Cardiac septum (tissue), 1 donor: ENCODE data around the gene OLFML3. TPM values are rescaled to one million over a fixed set of nuclear protein-coding genes. Genes with fewer than 3 reads are reported as not detected.

ENCODE experiments used
- DNase-seq: peaks from one replicate; pipeline ENCODE4 v3.0.0-alpha.2; 2020; ENCODE audit warnings: low spot score
- intact Hi-C: fragments of 100-400 bp; cut with DNase I; formaldehyde crosslinking; loops from one replicate; pipeline ENCODE4 v1.14.0; 2022
- long read RNA-seq: library from polyadenylated mRNA; unstranded; transcript quantifications from one replicate; pipeline ENCODE4 v2.0.0, GENCODE V29; 2021
- total RNA-seq: library from RNA; stranded (reverse); fragmentation: NEBNext Ultra II Directional; extraction: Animal tissue kit (Norgen Biotek cat#: 25700); gene quantifications from one replicate; pipeline ENCODE4 v1.2.1, GENCODE V29; 2021
- donor health status: DM: no; HTN: no; CAD: no.

The OLFML3 gene, protein sequence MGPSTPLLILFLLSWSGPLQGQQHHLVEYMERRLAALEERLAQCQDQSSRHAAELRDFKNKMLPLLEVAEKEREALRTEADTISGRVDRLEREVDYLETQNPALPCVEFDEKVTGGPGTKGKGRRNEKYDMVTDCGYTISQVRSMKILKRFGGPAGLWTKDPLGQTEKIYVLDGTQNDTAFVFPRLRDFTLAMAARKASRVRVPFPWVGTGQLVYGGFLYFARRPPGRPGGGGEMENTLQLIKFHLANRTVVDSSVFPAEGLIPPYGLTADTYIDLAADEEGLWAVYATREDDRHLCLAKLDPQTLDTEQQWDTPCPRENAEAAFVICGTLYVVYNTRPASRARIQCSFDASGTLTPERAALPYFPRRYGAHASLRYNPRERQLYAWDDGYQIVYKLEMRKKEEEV
- 8.2 TPM for total RNA-seq
- long read RNA-seq, partial matches to known transcripts, result 0 of 5 reads
- long read RNA-seq, other reads (novel, unspliced or antisense), result 1 of 5 reads

DNA sequence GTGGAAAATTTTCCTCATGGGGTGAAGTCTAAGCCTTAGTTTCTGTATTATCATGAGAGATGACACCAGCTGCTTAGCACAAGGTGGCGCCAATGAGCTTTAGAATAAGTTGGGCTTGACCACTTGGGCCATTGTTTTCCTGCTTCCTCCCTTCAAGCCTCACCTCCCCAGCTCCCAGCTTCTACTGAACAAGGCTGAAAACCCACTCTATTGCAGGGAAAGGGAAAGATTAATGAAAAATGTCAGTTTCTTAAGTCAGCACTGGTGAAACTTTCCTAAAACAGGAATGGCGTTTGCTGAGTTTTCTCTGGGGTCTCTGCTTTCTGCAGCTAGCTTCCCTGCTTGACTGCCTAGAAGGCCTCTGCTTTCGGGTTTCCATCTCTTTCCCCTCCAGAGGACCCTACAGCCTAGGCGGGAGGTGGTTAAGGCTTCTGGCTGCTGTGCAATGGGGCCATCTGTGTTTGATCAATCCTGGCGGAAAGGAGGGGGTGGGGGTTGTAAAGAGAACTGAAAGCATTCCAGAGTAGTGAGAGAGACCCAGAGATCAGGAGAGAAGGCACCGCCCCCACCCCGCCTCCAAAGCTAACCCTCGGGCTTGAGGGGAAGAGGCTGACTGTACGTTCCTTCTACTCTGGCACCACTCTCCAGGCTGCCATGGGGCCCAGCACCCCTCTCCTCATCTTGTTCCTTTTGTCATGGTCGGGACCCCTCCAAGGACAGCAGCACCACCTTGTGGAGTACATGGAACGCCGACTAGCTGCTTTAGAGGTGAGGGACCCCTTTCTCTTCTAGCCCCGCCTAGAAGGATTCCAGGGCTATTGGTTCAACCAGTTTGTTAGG is at the start of gene OLFML3:
TSS of gene OLFML3 (plus strand) at position 612 of the 840 bp plus-strand sequence. CDS start at position 655, 43 bp downstream.
- intact Hi-C loops, result loop anchor here (1.0 to 10.0 kb wide), 3 partner anchors 238 to 576 kb away; no protein-coding TSS in a partner anchor

DNA sequence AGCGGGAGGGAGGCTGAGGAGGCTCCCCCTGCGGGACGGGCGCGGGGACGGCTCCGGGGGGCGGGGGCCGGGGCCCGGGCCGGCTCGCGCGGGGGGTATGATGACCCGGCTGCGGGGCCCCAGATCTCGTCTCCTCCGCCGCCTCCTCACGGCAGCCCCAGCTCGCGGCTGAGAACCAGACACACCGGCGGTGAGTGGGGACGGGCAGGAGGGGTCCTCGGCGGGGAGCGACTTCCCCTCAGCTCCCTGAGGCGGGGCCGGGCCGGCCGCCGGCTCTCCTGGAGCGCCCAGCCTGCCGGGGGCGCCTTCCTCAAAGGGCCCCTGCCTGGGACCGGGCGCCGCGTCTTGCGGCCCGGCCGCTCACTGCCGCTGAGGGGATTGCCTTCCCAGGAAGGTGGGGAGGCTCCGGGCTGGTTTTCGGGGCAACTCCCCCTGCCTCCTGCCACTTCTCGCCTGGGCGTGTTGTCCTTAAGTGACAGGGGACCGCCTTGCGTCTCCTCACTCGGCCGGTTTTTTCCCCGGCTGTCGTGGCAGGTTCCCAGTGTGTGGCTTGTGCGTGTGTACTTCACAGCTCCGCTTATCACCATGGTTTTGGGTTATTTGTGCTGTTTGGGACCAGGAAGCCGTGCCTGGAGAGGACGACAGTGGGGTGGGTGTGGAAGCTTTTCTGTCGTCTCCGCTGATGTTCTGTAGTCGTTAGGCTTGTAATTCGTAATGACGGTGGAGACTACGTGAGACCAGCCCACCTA is 49.4 kb upstream of the OLFML3 start:
- intact Hi-C loops, result loop anchor here (1.0 to 5.0 kb wide), 2 partner anchors 25 to 118 kb away; partner anchors contain the start of genes DCLRE1B and RSBN1
- peak; percentile 76 for DNase-seq

More for the DNA sequence above, at the start of gene OLFML3:
- no peak for DNase-seq

DNA sequence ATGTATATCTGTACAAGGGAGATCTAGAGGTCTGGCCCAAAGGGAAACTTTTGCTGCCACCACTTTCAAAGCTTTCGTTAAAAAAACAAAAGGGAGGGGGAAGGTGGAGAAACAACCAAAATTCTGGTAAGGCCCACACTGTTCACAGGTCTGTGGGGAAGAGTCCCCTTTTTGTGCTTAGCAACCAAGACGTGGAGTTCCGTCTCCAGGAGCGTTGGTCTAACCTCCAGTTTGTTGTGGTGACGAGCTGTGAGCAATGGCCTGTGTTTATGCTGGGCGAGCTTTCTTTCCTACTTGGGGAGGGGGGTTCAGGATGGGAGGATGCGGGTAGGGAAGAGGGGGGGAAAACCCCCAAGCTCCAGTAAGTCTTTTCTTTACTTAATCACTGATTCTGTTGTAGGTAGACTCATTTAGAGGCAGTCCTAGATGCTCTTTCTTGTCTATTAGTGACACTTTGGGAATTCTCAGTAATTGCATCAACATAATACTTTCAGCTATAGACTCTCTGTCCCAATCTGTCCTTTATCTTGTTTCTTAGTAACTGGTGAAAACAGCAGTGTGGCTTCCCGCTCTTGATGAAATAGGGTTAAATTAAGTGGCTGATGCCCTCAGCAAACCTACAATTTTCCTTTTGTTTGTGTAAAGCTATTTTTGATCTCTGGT is 48.6 kb upstream of the OLFML3 start:
- no peak for DNase-seq
- intact Hi-C loops, result no loop called here

DNA sequence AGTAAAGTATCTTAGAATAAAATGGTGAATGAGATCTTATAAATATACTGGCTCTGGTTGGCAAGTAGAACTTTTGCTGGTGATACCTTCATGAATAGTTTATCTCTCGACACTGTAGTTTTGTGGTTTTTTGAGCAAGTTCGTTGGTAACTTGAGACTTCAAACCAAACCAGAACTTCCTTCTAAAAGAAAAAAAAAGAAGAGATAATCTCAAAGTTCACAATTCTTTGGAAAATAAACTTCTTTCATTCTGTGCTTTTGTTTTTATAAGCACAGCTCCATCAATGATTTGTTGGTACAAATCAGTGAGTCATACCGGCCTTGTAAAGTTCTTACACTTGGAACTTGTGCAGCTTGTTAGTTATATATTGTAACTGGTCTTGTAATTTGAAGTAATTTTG is 47.8 kb upstream of the OLFML3 start:
- DNase-seq, result no peak
- intact Hi-C loops, result no loop called here

DNA sequence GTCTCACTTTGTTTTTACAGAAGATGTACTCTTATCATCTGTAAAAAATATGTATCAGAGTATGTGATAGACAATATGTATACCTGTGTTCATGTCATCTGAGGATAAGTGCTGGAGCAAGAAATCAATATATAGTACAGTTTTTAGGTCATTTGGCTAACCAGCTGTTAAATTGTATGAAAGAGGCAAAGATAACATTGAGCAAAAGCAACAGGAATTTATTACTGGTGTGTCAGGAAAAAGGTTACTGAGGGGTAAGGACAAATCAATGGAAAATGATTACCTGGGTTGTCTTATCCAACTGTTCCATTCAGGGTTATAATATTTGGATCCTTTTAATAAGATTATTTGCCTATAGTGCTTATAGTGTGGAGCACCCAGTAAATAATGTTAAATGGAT is 45.3 kb upstream of the OLFML3 start:
- intact Hi-C loops, result no loop called here
- DNase-seq, result no peak

DNA sequence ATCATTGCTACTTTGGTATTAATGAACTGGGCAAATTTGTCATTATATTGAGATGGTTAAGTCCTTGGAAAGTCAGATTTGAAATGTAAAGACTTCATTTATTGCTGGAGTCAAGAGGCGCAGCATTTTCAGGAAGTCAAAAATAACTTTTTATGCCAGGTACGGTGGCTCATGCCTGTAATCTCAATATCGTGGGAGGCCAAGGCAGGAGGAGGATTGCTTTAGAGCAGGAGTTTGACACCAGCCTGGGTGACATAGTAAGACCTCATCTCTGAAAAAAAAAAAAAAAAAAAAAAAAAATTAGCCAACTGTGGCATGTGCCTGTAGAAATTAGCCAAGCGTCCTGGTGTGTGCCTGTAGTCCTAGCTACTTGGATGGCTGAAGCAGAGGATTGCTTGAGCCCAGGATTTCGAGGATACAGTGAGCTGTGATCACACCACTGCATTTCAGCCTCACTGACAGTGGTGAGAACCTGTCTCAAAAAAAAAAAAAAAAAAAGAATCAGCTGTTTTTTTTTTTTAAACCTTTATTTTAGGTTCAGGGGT is 44.7 kb upstream of the OLFML3 start:
- DNase-seq, result no peak
- intact Hi-C loops, result no loop called here

DNA sequence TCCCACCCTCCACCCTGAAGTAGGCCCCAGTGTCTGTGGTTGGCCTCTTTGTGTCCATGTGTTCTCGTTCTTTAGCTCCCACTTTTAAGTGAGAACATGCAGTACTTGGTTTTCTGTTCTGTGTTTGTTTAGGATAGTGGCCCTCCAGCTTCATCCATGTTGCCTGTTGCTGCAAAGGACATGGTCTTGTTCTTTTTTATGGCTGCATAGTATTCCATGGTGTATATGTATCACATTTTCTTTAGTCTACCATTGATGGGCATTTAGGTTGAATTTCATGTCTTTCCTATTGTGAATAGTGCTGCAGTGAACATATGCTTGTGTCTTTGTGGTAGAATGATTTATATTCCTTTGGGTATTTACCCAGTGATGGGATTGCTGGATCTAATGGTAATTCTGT is 44.1 kb upstream of the OLFML3 start:
- intact Hi-C loops, result no loop called here
- no peak for DNase-seq

DNA sequence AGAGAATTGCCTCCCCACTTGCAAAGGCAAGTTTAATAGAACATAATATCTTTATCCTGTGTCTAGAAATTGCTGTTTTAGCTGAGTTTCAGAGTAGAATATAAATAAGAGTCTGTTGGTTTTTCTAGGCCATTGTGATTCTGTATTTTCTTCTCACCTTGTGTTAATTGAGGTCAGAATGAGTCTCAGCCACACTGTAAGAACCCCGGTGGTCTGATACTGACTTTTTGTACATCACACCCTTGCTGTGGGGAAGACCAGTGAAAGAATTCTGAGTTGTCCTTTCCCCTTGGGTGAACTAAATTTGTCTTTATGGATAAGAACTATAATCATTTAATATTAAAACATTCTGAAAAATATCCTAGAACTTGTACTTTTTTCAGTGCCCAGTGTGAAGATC is 43.3 kb upstream of the OLFML3 start:
- intact Hi-C loops, result no loop called here
- no peak for DNase-seq

DNA sequence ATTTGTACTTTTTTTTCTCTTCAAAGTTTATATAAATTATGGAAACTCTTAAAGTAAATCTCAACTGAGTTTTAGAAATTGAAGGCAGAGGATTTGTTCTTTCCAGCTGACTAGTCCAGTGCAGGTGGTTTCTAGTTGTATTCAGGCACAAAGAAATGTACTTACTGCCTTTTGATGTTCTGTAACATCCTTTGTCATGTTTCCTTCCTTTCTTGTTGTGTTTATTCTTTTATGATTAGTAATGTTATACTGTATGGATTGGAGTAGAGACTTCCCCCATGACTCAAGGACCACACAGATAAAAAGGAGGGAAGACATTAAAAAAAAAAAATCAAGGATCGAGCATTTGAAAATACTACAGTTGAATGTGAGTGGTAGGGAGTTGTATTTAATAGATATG is 42.1 kb upstream of the OLFML3 start:
- no peak for DNase-seq
- intact Hi-C loops, result no loop called here

DNA sequence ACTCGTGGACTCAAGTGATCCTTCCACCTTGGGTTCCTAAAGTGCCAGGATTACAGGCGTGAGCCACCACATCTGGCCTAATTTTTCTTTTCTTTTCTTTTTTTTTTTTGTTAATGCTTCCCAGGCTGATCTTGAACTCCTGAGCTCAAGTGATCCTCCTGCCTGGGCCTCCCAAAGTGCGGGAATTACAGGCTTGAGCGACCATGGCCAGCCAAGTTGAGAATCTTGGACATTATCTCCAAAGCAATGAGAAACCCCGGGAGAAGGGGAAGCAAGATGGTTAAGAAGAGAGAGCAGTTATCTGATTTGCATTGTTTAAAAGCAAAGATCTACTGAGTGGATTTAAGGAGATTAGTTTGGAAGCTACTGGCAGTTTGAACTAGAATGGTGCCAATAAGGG is 41.1 kb upstream of the OLFML3 start:
- no peak for DNase-seq
- intact Hi-C loops, result no loop called here

DNA sequence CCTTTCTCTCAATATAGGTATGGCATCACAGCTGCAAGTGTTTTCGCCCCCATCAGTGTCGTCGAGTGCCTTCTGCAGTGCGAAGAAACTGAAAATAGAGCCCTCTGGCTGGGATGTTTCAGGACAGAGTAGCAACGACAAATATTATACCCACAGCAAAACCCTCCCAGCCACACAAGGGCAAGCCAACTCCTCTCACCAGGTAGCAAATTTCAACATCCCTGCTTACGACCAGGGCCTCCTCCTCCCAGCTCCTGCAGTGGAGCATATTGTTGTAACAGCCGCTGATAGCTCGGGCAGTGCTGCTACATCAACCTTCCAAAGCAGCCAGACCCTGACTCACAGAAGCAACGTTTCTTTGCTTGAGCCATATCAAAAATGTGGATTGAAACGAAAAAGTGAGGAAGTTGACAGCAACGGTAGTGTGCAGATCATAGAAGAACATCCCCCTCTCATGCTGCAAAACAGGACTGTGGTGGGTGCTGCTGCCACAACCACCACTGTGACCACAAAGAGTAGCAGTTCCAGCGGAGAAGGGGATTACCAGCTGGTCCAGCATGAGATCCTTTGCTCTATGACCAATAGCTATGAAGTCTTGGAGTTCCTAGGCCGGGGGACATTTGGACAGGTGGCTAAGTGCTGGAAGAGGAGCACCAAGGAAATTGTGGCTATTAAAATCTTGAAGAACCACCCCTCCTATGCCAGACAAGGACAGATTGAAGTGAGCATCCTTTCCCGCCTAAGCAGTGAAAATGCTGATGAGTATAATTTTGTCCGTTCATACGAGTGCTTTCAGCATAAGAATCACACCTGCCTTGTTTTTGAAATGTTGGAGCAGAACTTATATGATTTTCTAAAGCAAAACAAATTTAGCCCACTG is 38.7 kb upstream of the OLFML3 start:
- intact Hi-C loops, result no loop called here
- no peak for DNase-seq

DNA sequence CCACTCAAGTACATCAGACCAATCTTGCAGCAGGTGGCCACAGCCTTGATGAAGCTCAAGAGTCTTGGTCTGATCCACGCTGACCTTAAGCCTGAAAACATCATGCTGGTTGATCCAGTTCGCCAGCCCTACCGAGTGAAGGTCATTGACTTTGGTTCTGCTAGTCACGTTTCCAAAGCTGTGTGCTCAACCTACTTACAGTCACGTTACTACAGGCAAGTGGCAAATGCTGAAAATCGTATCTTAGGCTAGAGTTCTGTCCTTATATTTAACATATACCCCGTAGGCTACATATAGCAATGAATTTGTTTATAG is 38.1 kb upstream of the OLFML3 start:
- DNase-seq, result no peak
- intact Hi-C loops, result no loop called here

DNA sequence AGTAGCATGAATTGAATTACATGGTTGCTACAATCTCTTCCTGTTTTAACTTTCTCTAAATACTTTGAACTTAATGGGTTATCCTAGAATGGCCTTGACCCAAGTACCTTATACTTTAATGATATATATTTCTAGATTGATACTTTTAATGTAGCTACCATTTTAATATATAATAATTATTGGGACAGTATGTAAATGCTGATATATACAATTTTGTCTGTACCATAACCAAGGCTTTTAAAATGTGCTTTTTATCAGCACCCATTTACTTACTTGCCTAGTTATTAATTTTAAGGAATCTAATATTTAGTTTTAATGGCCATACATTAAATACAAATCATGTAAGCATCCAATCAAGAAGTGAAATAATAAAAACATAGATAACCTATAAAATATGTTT is 36.7 kb upstream of the OLFML3 start:
- intact Hi-C loops, result no loop called here

DNA sequence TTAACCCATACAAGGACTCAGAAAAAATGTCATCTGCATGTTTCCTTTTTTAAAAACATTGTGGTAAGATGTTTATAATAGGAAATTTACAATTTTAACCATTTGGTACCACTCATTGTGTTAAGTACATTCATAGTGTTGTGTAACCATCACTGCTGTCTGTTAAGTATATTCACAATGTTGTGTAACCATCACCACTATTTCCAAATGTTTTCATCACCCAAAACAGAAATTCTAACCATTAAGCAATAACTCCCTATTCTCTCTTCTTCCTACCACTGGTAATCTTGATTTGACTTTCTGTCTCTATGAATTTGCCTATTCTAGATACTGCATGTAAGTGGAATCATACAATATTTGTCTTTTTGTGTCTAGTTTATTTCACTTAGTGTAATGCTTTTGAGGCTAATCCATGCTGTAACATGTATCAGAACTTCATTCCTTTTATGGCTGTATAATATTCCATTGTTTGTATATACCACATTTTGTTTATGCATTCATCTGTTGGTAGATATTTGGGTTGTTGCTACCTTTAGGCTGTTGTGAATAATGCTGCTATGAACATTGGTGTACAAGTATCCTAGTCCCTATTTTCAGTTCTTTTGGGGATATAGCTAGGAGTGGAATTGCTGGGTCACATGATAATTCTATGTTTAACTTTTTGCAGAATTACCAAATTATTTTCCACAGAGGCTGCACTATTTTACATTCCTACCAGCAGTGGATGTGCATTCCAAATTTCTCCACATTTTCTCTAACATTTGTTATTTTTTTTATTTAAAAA is 36.1 kb upstream of the OLFML3 start:
- intact Hi-C loops, result no loop called here
- no peak for DNase-seq

More for the DNA sequence above, 36.7 kb upstream of the OLFML3 start:
- DNase-seq, result no peak

DNA sequence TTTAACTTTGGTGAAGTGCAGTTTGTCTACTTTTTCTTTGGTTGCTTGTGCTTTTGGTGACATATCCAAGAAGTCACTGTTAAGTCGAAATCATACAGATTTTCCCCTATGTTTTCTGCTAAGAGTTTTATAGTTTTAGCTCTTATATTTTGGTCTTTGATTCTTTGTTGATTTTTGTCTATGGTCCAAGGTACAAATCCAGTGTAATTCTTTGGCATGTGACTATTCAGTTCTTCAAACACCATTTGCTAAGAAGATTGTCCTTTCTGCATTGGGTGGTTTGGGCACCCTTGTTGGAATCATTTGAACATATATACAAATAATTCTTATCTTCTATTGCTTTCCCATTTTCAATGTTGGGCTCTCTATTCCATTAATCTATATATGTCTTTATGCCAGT is 33.9 kb upstream of the OLFML3 start:
- intact Hi-C loops, result loop anchor here (5.0 kb wide), 1 partner anchor 43 kb away; the partner anchor contains the start of gene AP4B1

DNA sequence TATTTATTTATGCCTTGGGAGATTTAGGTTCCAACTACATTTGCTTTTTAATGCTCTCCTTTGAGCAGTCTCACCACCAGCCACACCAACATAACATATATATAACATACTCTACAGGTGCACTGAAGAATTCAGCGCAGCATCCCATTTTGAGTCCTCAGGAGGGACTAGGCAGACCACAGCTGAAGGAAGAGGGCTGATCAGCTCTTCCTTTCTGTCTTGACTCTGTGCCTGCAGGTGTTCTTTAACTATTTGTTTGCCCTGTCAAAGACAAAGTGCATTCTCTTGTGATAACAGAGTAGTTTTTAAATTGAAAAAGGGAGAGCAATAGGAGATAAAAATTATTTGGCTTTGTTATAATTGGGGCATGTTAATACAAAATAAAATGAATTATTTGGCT is 33.2 kb upstream of the OLFML3 start:
- no peak for DNase-seq
- intact Hi-C loops, result loop anchor here (5.0 kb wide), 1 partner anchor 44 kb away; the partner anchor contains the start of gene AP4B1

More for the DNA sequence above, 33.9 kb upstream of the OLFML3 start:
- no peak for DNase-seq
